ENCODE measurements around the gene MED27. TPM values are rescaled to one million over a fixed set of nuclear protein-coding genes. Genes with fewer than 3 reads are reported as not detected.

MED27 gene
- total and polyA plus RNA-seq, 2 of the 8 experiments (the other 6 are each of a cell fraction or from before 2014, with no cell fraction given), result 29.9 to 56.5 TPM

- peaks cover 5 to 9% of the 10 kb centered on the region in 2 experiments for H4K20me1 ChIP-seq (replicated peaks in 1 of 2; ENCODE audit: control insufficient read depth in 1 of 2, insufficient read depth in 2 of 2, low read length in 2 of 2)
- no peak overlapping the region for H3K4ac ChIP-seq (replicated peaks; ENCODE audit: insufficient read length, low read depth, low read length)
- no peak overlapping the region for H2BK15ac ChIP-seq (ENCODE audit: low read length)
- H3K9me3 ChIP-seq (ENCODE audit: insufficient read depth in 2 of 2, low read depth in 1 of 2, low read length in 1 of 2), result no peaks in the 10 kb centered on the region
- peaks cover 0 to 22% of the 10 kb centered on the region in 2 experiments; a peak in 1 of 4 replicates for H3K79me2 ChIP-seq (ENCODE audit: control insufficient read depth in 1 of 2, insufficient read depth in 2 of 2, low read length in 2 of 2)
- no peaks in the 10 kb centered on the region; the same call in 1 of the 2 replicates for H3K23me2 ChIP-seq (ENCODE audit: low read depth, low read length)
- FAIRE-seq (no peak), DNase-seq (ENCODE audit: low read depth in 1 of 2, low spot score in 2 of 2) (no peak)
- no peak overlapping the region for H2BK12ac ChIP-seq (ENCODE audit: low read depth, low read length)
- no peak overlapping the region for H3K14ac ChIP-seq (ENCODE audit: insufficient read length)
- H3K79me1 ChIP-seq (ENCODE audit: low read depth, low read length), result peaks cover 8% of the 10 kb centered on the region; the same call in 1 of the 2 replicates
- H2BK120ac ChIP-seq (replicated peaks; ENCODE audit: low read depth, low read length), result no peak overlapping the region
- H3K36me3 ChIP-seq (ENCODE audit: control insufficient read depth in 2 of 4, insufficient read depth in 4 of 4, low read length in 3 of 4), result no peaks in the 10 kb centered on the region
- 63% methylated on average over 6 of the region's 6 CpGs; no CpG with 5 or more reads in 1 of the 2 experiments for WGBS, 2 experiments (ENCODE audit: extremely low coverage in 1 of 2, insufficient coverage in 1 of 2, insufficient read length in 1 of 2, insufficient replicate concordance in 2 of 2, low coverage in 1 of 2, low lambda C conversion rate in 2 of 2, missing lambda C conversion rate in 1 of 2)
- H2BK5ac ChIP-seq (ENCODE audit: low read depth, low read length), result no peak overlapping the region
- H4K91ac ChIP-seq (replicated peaks; ENCODE audit: insufficient read length, low read length), result no peak overlapping the region
- H3K4me1 ChIP-seq (replicated peaks in 1 of 4; ENCODE audit: control insufficient read depth in 3 of 4, insufficient read depth in 4 of 4, low read length in 3 of 4), result no peaks in the 10 kb centered on the region
- H2AFZ ChIP-seq (ENCODE audit: low read length), result no peak overlapping the region
- H3K23ac ChIP-seq (ENCODE audit: insufficient read length), result no peak overlapping the region
- CTCF ChIA-PET (ENCODE audit: partially characterized antibody), result no interaction called here
- H3K56ac ChIP-seq (replicated peaks; ENCODE audit: insufficient read length, low read depth, low read length), result no peak overlapping the region
- H4K5ac ChIP-seq (ENCODE audit: insufficient read length, low read depth, low read length), result no peak overlapping the region
- no peak overlapping the region for H3K4me2 ChIP-seq (ENCODE audit: insufficient read depth in 1 of 2, low read depth in 2 of 2, low read length in 2 of 2)
- no peak overlapping the region for H2BK20ac ChIP-seq (ENCODE audit: low read length)
- no peak overlapping the region for H3K27ac ChIP-seq (ENCODE audit: low read depth, low read length)
- H2AK5ac ChIP-seq (ENCODE audit: low read depth, low read length), result no peak overlapping the region
- POLR2A ChIA-PET (ENCODE audit: partially characterized antibody), result interaction anchor here (0.9 kb wide), 1 partner anchor 91 kb away, joined by 3 read pairs; no protein-coding TSS in a partner anchor
- H3K18ac ChIP-seq (ENCODE audit: extremely low read depth, low read length), result no peak overlapping the region
- no peak overlapping the region for H3K4me3 ChIP-seq (ENCODE audit: extremely low read depth in 1 of 4, insufficient read depth in 2 of 4, low read depth in 3 of 4, low read length in 4 of 4)
- no peak overlapping the region for H3K9ac ChIP-seq (replicated peaks in 1 of 4; ENCODE audit: extremely low read depth in 1 of 4, low read depth in 3 of 4, low read length in 3 of 4)
- no peak overlapping the region for H4K8ac ChIP-seq (ENCODE audit: extremely low read depth, insufficient read depth, low read length)
- H3K27me3 ChIP-seq (replicated peaks in 1 of 4; ENCODE audit: control insufficient read depth in 3 of 4, extremely low read depth in 1 of 4, insufficient read depth in 3 of 4, low read length in 3 of 4), result no peaks in the 10 kb centered on the region
- TF ChIP-seq SIRT6 (IDR thresholded peaks at IDR 0.05; ENCODE audit: low read length) (no peak), ATF2 (IDR thresholded peaks at IDR 0.05; ENCODE audit: low read length) (no peak), ASH2L (IDR thresholded peaks at IDR 0.05; ENCODE audit: low read length) (no peak), MAX (IDR thresholded peaks at IDR 0.05) (no peak), HDAC2 (IDR thresholded peaks at IDR 0.05; ENCODE audit: borderline replicate concordance in 1 of 2, low read depth in 2 of 2, low read length in 2 of 2) (no peak), NANOG (IDR thresholded peaks at IDR 0.05; ENCODE audit: insufficient read depth, low read depth, low read length, poor library complexity, severe bottlenecking) (no peak), FOSL1 (IDR thresholded peaks at IDR 0.05; ENCODE audit: insufficient read depth, low read depth, low read length) (no peak), E2F6 (IDR thresholded peaks at IDR 0.05) (no peak), RNF2 (IDR thresholded peaks at IDR 0.05; ENCODE audit: borderline replicate concordance, low read depth, low read length, missing control alignments, poor library complexity, severe bottlenecking) (no peak), CTBP2 (IDR thresholded peaks at IDR 0.05; ENCODE audit: borderline replicate concordance, insufficient read depth, insufficient read length, low read length) (no peak)
Observed at GRCh38 chr9:132046456-132046855, 33.2 kb downstream of the MED27 start.
